NB4 (cell line): ENCODE data around the gene LRGUK.

Experiments used
- DNase-seq: peaks from one replicate; pipeline ENCODE4 v3.0.0; 2010; ENCODE audit warnings: low read depth
- H3K4me3 ChIP-seq: one replicate; pipeline ENCODE4 v1.5.1; 2011; ENCODE audit warnings: mild to moderate bottlenecking, low read depth, low read length, moderate library complexity
- MYC ChIP-seq: IDR thresholded peaks from 2 replicates; pipeline ENCODE4 v1.6.1; 2011; ENCODE audit warnings: low read depth, low read length
- POLR2A ChIP-seq: IDR thresholded peaks from 2 replicates; pipeline ENCODE4 v1.6.1; 2011; ENCODE audit warnings: mild to moderate bottlenecking; ENCODE audit not compliant: insufficient read length; ENCODE audit errors: extremely low read depth
- TF ChIP-seq, protein P1 (sequence below): IDR thresholded peaks from one replicate; pipeline ENCODE4 v1.5.1; 2012; ENCODE audit warnings: low read depth, low read length
- TF ChIP-seq, protein P2 (sequence below): IDR thresholded peaks from 2 replicates; pipeline ENCODE4 v1.6.1; 2011; ENCODE audit warnings: low read depth, low read length

Gene LRGUK

DNA sequence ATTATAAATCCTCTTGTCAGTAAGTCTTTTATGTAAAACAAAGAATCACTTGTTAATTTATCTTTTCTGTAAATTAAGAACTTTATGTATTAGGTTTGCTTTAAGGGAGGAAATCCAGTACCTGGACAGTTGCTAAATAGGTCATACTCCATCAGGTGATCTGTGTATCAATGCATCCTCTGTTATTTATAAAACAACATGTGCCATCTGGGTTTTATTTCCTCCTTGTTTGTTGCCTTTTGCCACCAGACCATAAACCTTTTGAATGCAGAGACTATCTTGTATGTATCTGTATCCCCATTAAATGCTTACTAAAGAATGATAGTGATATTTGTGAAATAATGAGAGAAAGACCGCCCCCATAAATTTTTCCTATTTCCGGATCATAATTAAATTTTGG, 119.6 kb downstream of the LRGUK start:
- no peak for DNase-seq
- no peak overlapping the region for H3K4me3 ChIP-seq
- TF ChIP-seq, protein P1, sequence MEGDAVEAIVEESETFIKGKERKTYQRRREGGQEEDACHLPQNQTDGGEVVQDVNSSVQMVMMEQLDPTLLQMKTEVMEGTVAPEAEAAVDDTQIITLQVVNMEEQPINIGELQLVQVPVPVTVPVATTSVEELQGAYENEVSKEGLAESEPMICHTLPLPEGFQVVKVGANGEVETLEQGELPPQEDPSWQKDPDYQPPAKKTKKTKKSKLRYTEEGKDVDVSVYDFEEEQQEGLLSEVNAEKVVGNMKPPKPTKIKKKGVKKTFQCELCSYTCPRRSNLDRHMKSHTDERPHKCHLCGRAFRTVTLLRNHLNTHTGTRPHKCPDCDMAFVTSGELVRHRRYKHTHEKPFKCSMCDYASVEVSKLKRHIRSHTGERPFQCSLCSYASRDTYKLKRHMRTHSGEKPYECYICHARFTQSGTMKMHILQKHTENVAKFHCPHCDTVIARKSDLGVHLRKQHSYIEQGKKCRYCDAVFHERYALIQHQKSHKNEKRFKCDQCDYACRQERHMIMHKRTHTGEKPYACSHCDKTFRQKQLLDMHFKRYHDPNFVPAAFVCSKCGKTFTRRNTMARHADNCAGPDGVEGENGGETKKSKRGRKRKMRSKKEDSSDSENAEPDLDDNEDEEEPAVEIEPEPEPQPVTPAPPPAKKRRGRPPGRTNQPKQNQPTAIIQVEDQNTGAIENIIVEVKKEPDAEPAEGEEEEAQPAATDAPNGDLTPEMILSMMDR, result no peak
- TF ChIP-seq POLR2A, result no peak
- no peak for TF ChIP-seq MYC
- TF ChIP-seq, protein P2, sequence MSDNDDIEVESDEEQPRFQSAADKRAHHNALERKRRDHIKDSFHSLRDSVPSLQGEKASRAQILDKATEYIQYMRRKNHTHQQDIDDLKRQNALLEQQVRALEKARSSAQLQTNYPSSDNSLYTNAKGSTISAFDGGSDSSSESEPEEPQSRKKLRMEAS, result no peak

DNA sequence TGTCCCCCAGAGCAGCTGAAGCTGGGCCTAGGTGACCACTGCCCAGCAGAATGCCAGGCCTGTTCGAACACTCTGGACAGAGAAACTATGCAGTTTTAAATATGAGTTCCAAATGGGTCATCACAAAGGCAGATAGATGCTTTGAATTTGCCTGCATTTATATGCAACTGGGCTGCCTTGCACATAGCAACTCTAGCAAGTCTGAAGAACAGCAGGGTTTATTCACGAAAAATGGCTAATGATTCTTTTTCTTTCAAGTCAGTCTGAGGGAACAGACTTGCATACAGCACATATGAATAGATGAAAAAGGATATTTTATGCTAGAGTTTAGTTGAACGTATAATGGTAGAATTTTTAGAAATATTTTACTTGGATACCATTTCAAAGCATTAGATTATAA, 121.1 kb downstream of the LRGUK start:
- H3K4me3 ChIP-seq, result no peak overlapping the region
- no peak for DNase-seq
- TF ChIP-seq POLR2A (no peak), MYC (no peak)
- TF ChIP-seq, protein P1, result no peak
- TF ChIP-seq, protein P2, result no peak

DNA sequence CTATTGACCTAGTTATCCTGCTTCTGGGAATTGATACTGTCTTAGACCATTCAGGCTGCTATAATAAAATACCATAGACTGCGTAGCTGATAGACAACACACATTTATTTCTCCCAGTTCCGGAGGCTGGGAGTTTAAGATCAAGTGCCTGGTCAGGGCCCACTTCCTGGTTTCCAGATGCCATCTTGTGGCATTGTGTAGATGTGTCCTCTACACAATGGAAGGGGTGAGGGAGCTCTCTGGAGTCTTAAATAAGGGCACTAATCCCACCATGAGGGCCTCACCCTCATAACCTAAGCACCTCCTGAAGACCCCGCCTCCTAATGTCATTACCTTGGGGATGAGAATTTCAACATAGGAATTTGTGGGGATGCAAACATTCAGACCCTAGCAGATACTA, 127.2 kb downstream of the LRGUK start:
- DNase-seq, result peak; percentile 52
- no peak overlapping the region for H3K4me3 ChIP-seq
- no peak for TF ChIP-seq POLR2A
- TF ChIP-seq, protein P1, result peak; percentile 35

DNA sequence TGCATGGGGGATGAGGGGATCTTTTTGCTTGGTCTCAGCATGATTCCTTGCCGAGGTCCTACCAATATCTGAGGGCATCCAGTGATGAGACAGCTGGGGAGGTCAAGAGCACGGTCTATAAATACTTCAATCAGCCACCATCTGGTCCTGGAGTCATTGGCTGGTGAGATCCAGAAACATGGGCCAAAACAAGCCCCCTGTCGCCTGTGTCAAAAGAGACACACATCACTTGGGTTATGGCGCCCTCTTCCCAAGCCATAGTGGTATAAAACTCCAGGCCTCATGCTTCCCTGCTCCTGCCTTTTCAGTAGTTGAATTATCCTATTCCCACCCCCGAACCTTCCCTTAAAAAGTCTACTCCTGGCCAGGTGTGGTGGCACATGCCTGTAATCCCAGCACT, 128.7 kb downstream of the LRGUK start:
- TF ChIP-seq, protein P2, result no peak
- TF ChIP-seq, protein P1, result no peak
- TF ChIP-seq POLR2A (no peak), MYC (no peak)
- DNase-seq, result peak; percentile 13

DNA sequence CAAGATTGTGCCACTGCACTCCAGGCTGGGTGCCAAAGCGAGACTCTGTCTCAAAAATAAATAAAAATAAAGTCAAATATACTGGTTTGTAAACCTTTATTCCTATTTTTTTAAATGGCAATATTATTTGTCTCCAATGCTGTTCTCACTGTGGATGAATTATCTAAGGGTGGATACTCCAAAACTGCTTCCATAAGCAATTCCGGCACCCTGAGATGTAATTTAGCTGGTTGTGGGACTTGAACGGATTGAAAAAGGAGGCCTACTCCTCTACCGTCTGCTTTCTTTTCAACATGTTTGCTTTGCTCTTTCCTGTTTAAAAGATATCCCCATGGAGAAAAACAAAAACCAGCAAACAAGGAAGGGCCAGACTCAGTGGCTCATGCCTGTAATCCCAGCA, 135.2 kb downstream of the LRGUK start:
- no peak for DNase-seq
- no peak overlapping the region for H3K4me3 ChIP-seq
- TF ChIP-seq, protein P1, result no peak
- TF ChIP-seq POLR2A (no peak), MYC (no peak)
- TF ChIP-seq, protein P2, result no peak

More for the DNA sequence above, 128.7 kb downstream of the LRGUK start:
- no peak overlapping the region for H3K4me3 ChIP-seq

DNA sequence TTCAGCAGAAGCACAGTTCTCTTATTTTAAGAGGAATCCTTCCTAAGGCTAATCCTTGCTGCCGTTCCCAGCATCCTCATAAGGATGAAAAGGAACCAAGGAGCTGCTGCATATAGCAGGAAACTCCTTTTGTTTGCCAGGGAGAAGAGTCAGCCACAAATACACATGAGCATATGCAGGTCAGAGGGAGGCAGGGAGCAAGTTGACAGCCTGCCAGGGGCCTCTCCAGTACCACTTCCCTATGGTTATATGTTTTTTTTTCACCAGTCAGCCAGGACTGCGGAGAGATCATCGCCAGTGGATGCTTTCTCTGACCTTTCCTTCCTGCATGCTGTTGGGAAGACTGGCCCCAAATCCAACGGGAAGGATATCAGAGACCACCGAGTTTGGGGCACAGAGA, 149.8 kb downstream of the LRGUK start:
- TF ChIP-seq POLR2A, result no peak
- TF ChIP-seq, protein P2, result no peak
- no peak for TF ChIP-seq MYC
- TF ChIP-seq, protein P1, result no peak
- no peak for DNase-seq
- H3K4me3 ChIP-seq, result no peak overlapping the region
